Central memory CD8-positive, alpha-beta T cell (primary cell): ENCODE measurements around the gene TPGS1.
"Not testable (repeated sequence)": the region's sequence is repeated elsewhere in the genome, so short reads cannot be mapped to it uniquely, and the experiment has no call there.

Experiments used
- ATAC-seq: fragments of 150-1000 bp; cut with Tn5 transposase; replicated peaks from 2 replicates; pipeline ENCODE4 v1.10.0; 2022; ENCODE audit warnings: mild to moderate bottlenecking, moderate FRiP score, moderate number of reproducible peaks; ENCODE audit not compliant: poor library complexity, severe bottlenecking; ENCODE audit errors: extremely low read depth
- DNase-seq, 2 donors: peaks; one replicate each; pipeline ENCODE4 v3.0.0; 2021; ENCODE audit warnings: low spot score in 2 of 2
- H3K27ac Mint-ChIP-seq: one replicate; pipeline ENCODE4 v1.8.0; 2022; ENCODE audit warnings: low read depth, mild to moderate bottlenecking, moderate library complexity, mixed read lengths
- H3K27me3 Mint-ChIP-seq: one replicate; pipeline ENCODE4 v1.8.0; 2022; ENCODE audit warnings: mixed read lengths
- H3K36me3 Mint-ChIP-seq: one replicate; pipeline ENCODE4 v1.8.0; 2022; ENCODE audit warnings: mild to moderate bottlenecking, moderate library complexity, mixed read lengths; ENCODE audit not compliant: insufficient read depth
- H3K4me1 Mint-ChIP-seq: one replicate; pipeline ENCODE4 v1.8.0; 2022; ENCODE audit warnings: mixed read lengths
- H3K4me3 Mint-ChIP-seq: one replicate; pipeline ENCODE4 v1.8.0; 2022; ENCODE audit warnings: mild to moderate bottlenecking, moderate library complexity, mixed read lengths
- H3K9me3 Mint-ChIP-seq: one replicate; pipeline ENCODE4 v1.8.0; 2022; ENCODE audit warnings: mixed read lengths

Gene TPGS1

DNA sequence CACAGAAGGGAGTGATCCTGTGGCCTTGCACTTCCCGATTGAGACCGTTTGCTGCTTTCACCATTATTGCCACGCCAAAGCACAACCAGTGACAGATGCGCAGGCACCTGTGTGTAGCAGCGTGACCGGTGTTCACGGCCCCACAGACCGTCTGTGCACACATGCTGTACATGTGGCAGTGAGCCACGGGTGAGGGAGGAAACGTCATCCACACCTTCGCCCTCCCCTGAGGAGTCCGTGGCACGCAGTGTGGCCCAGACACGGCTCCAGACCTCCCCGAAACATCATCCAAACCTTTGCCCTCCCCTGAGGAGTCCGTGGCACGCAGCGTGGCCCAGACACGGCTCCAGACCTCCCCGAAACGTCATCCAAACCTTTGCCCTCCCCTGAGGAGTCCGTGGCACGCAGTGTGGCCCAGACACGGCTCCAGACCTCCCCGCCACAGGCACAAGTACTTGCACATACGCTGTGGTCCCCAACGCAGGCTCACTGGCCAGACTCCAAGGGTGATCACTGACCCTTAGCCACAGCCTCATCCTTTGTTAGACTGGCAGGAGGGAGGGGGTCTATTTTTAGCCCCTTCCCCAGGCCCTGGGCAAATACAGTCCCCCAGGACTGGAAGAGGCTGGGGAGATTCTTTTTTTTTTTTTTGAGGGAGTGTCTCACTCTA lies 38.6 kb upstream of the TPGS1 start:
- Mint-ChIP-seq H3K27me3 (no peaks in the 10 kb centered on the region), H3K9me3 (no peaks in the 10 kb centered on the region), H3K27ac (no peak overlapping the region), H3K4me3 (no peak overlapping the region), H3K36me3 (peaks cover 3% of the 10 kb centered on the region), H3K4me1 (no peaks in the 10 kb centered on the region)
- no peak for DNase-seq
- no peak for ATAC-seq

DNA sequence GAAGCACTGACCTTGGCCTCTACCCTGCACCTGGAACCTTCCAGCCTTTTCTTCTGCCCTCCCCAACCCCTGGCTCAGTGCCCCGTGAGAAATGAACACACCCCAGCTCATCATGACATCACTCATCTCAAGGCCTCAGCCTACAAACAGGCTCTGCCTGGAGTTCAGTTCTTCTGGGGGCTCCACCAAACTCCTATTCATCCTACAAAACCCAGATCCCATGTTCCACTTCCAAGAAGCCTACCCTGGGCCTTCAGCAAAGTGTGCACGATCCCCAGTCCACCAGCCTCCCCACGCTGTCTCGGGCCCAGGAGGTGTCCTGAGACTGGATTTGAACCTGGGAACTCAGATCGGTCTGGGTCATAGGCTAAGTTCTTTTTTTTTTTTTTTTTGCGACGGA lies 37.5 kb upstream of the TPGS1 start:
- Mint-ChIP-seq H3K27ac (no peak overlapping the region), H3K4me3 (no peak overlapping the region), H3K36me3 (peaks cover 3% of the 10 kb centered on the region), H3K27me3 (no peaks in the 10 kb centered on the region), H3K9me3 (no peaks in the 10 kb centered on the region), H3K4me1 (no peaks in the 10 kb centered on the region)
- DNase-seq (no peak), ATAC-seq (no peak)

DNA sequence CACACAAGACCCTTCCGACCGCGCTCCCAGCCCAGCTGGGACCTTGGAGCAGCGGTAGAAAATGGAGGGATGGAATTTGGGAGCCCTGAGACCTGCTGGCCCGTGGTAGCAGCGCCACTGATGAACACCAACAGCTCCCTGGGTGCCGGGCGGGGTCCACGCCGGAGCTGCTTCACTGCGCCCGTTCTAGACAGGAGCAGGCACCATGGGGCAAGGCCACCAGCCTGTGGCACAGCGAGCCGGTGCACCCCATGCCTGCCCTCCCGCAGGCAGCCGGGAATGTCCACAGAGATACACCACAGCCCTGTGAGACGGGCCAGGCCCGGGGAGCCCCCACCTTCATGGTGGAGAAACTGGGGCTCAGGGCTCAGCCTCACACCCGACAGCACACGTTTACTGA lies 36.6 kb upstream of the TPGS1 start:
- Mint-ChIP-seq H3K9me3 (no peaks in the 10 kb centered on the region), H3K4me1 (no peaks in the 10 kb centered on the region), H3K27ac (no peak overlapping the region), H3K4me3 (no peak overlapping the region), H3K36me3 (peaks cover 3% of the 10 kb centered on the region), H3K27me3 (no peaks in the 10 kb centered on the region)
- DNase-seq, result no peak
- ATAC-seq, result no peak

DNA sequence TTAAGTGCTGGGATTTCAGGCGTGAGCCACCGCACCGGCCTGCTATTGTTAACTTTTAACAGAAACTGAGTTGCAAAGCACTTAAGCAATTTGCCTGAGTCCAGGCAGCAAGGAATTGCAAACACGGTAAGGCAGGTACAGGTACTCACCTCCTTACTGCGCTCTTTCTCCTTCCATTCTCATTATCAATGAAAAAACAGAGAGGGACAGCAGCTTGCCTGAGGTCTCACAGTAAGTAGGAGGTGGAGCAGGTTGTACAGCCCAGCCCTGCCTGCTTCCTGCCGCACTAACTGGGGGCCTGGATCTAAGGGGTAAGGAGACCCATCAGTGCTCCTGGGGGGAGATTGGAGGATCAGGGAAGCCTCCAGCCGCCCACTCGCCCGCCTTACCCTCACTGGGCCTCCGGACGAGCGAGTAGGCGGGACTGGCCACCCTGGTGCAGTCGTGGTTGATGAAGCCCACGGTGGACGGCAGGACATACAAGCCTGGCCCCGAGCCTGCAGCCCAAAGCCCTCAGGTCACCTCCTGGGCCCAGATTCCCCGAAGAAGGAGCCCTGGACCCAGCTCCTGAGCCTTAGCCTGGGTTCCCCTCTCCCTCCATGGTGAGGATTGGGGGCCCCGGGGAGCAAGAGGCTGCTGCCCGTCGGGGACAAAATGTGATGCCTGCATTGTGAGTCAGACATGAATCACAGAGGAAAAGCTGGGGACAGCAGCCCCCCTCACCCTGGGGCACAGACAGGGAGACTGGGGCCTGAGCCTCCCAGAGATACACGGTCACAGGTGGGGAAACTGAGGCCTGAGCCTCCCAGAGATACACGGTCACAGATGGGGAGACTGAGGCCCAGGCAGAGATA lies 35.1 kb upstream of the TPGS1 start:
- Mint-ChIP-seq H3K9me3 (no peaks in the 10 kb centered on the region), H3K4me1 (no peaks in the 10 kb centered on the region), H3K27me3 (no peaks in the 10 kb centered on the region), H3K27ac (no peak overlapping the region), H3K36me3 (peaks cover 1% of the 10 kb centered on the region), H3K4me3 (no peak overlapping the region)
- ATAC-seq, result no peak
- no peak for DNase-seq

DNA sequence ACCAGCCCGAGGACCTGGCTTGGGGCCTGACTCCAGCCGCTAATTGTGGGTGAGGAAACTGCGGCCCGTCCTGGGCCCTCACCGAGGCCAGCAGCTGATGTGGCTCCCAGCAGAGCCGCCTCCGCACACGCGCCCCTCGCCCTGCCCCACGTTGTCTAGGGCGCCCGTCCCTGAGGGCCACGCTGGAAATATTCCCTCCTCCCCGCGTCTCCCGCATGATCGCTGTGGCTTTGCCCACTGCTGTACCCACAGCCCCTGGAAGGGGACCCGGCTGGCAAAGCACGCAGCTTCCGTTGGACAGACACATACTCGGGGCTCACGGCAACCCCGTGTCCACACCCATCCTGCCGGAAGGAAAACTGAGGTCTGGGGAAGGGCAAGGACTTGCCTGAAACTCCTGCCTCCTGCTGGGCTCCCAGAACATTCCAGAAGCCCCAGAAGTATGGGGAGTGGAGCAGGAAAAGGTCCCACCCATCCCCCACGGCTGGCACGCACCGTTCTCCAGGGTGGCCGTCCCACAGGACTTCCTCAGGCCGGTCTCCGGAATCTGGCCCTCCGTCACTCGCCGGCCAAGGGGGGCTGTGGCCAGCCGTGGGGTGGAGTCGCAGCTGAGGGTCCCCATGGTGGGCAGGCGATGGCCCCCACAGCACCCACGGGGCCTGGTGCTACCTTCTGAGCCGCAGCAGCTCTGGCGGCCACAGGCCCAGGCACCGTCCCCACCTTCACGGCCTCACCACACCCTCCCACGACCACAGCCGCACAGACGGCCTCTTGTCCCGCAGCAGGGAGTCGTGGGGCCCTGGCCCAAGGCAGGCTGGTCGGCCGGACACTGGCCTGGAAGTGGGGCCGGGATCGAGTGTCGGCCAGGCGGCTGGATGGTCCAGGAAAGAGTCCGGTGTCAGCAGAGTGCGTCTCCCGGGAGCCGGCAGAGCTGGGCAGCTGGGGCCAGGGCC lies 32.9 kb upstream of the TPGS1 start:
- H3K27me3 Mint-ChIP-seq, result no peaks in the 10 kb centered on the region
- no peak overlapping the region for H3K27ac Mint-ChIP-seq
- H3K9me3 Mint-ChIP-seq, result no peaks in the 10 kb centered on the region
- no peak for ATAC-seq
- H3K4me1 Mint-ChIP-seq, result no peaks in the 10 kb centered on the region
- no peak for DNase-seq
- peaks cover 1% of the 10 kb centered on the region for H3K36me3 Mint-ChIP-seq
- no peak overlapping the region for H3K4me3 Mint-ChIP-seq

DNA sequence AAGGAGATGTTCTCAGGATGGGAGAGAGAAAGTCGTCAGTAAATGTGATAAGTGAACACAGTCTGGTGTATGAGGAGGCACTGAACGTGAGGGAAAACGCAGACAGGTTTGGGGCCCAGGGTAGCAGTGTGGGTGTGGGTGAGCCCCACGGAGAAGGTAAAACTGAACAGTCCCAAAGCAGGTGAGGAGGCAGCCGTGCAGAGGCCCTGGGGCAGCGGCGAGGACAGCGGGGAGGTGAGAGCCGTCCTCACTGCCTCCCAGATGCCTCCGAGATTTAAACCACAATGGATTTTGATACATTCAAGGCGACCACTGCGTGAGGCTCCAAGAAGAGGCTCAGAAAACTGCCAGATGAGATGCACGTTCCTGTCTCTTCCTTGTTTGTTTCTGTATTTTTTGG lies 31.9 kb upstream of the TPGS1 start:
- H3K27ac Mint-ChIP-seq, result no peak overlapping the region
- peaks cover 5% of the 10 kb centered on the region for H3K9me3 Mint-ChIP-seq
- no peaks in the 10 kb centered on the region for H3K27me3 Mint-ChIP-seq
- ATAC-seq (no peak), DNase-seq (no peak)
- H3K4me1 Mint-ChIP-seq, result peaks cover 8% of the 10 kb centered on the region
- peaks cover 7% of the 10 kb centered on the region for H3K36me3 Mint-ChIP-seq
- no peak overlapping the region for H3K4me3 Mint-ChIP-seq

DNA sequence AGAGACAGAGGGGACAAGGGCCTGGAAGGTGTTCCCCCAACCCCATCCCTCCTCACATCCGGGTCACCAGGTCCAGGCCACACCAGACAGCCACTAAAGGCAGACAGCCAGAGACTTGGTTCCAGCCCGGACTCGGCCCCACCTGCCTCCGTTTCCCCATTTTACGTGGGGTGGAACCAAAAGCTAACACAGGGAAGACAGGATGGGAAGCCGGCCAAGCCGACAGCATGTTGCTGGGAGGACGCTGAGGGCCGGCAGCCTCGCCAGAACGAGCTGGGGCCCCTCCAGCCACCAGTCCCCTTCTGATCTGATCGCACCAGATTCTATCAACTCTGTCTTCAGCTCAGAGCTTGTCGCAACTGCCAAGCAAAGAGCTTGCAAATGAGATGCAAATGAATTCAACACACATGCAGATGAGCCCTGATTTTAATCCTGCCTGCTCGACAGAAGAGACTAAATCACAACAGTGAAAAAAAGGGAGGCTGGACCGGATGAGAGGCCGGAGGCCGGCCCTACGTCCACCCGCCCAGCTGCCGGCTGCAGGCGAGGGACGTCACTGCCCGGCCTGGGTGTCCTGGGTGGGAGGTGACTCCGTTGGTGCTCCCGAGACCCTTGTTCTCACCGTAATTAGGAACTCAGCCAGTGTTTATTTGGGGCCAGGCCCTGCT lies 28.9 kb upstream of the TPGS1 start:
- Mint-ChIP-seq H3K9me3 (peaks cover 16% of the 10 kb centered on the region), H3K36me3 (peaks cover 25% of the 10 kb centered on the region), H3K27me3 (no peaks in the 10 kb centered on the region), H3K27ac (peak overlapping the region; percentile 71), H3K4me3 (no peak overlapping the region), H3K4me1 (peaks cover 14% of the 10 kb centered on the region)
- ATAC-seq (no peak), DNase-seq (no peak)

DNA sequence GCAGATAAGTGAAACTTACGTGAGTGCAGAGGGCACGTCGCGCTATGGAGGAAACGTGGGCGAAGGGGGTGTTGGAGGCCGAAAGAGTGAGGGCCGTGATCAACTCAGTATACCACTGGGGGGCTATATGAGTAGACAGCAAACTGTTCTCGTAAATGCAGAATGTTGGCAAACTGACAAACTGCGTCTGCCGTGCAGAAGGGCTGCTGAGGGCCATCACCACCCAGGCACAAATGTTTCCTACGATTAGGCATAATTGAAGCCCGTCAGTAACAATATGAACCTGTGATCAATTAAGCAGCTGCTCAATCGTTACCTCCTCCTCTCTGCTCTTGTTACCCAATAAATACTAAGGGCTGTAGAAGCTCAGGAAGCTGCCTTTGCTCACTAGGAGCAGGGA lies 28.3 kb upstream of the TPGS1 start:
- peak overlapping the region; percentile 71 for H3K27ac Mint-ChIP-seq
- peaks cover 25% of the 10 kb centered on the region for H3K36me3 Mint-ChIP-seq
- no peak overlapping the region for H3K4me3 Mint-ChIP-seq

DNA sequence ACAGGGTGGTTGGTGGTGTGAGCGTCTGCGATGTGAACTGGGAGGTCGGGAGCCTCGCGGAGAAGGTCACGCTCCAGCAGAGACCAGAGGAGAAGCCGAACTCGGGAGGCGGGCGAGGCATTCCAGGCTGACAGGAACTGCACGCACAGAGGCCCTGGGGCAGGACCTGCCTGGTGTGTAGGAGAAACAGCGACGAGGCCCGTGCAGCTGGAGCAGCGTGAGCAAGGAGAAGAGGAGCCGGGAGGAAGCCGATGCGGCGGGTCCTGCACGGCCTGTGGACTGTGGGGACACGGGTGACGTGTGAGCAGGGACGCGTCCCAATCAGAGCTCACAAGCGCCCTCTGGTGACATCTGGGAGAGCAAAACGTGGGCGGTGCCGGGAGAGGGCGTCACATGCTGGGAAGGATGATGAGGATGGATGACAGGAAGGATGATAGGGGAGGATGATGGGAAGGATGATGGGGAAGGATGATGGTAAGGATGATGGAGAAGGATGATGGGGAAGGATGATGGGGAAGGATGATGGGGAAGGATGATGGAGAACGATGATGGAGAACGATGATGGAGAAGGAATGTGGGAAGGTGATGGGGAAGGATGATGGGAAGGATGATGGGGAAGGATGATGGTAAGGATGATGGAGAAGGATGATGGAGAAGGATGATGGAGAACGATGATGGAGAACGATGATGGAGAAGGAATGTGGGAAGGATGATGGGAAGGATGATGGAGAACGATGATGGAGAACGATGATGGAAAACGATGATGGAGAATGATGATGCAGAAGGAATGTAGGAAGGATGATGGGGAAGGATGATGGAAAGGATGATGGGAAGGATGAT lies 27.1 kb upstream of the TPGS1 start:
- DNase-seq (peak in 1 of 2 donors; percentile 27), ATAC-seq (no peak)
- H3K27ac Mint-ChIP-seq, result peak overlapping the region; percentile 97
- H3K4me1 Mint-ChIP-seq, result peaks cover 14% of the 10 kb centered on the region
- peaks cover 25% of the 10 kb centered on the region for H3K36me3 Mint-ChIP-seq
- H3K27me3 Mint-ChIP-seq, result no peaks in the 10 kb centered on the region
- H3K9me3 Mint-ChIP-seq, result peaks cover 16% of the 10 kb centered on the region
- peak overlapping the region; percentile 51 for H3K4me3 Mint-ChIP-seq

More for the DNA sequence above, 28.3 kb upstream of the TPGS1 start:
- DNase-seq, result no peak
- Mint-ChIP-seq H3K4me1 (peaks cover 14% of the 10 kb centered on the region), H3K9me3 (peaks cover 16% of the 10 kb centered on the region), H3K27me3 (no peaks in the 10 kb centered on the region)
- ATAC-seq, result no peak

DNA sequence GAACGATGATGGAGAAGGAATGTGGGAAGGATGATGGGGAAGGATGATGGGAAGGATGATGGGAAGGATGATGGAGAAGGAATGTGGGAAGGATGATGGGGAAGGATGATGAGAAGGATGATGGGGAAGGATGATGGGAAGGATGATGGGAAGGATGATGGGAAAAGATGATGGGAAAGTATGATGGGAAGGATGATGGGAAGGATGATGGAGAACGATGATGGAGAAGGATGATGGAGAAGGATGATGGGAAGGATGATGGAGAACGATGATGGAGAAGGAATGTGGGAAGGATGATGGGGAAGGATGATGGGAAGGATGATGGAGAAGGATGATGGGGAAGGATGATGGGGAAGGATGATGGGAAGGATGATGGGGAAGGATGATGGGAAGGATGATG lies 26.2 kb upstream of the TPGS1 start:
- peaks cover 25% of the 10 kb centered on the region for H3K36me3 Mint-ChIP-seq
- ATAC-seq, H3K27me3 Mint-ChIP-seq, DNase-seq: not testable (repeated sequence)
- peaks cover 14% of the 10 kb centered on the region for H3K4me1 Mint-ChIP-seq
- peak overlapping the region; percentile 51 for H3K4me3 Mint-ChIP-seq
- peak overlapping the region; percentile 97 for H3K27ac Mint-ChIP-seq
- peaks cover 16% of the 10 kb centered on the region for H3K9me3 Mint-ChIP-seq

DNA sequence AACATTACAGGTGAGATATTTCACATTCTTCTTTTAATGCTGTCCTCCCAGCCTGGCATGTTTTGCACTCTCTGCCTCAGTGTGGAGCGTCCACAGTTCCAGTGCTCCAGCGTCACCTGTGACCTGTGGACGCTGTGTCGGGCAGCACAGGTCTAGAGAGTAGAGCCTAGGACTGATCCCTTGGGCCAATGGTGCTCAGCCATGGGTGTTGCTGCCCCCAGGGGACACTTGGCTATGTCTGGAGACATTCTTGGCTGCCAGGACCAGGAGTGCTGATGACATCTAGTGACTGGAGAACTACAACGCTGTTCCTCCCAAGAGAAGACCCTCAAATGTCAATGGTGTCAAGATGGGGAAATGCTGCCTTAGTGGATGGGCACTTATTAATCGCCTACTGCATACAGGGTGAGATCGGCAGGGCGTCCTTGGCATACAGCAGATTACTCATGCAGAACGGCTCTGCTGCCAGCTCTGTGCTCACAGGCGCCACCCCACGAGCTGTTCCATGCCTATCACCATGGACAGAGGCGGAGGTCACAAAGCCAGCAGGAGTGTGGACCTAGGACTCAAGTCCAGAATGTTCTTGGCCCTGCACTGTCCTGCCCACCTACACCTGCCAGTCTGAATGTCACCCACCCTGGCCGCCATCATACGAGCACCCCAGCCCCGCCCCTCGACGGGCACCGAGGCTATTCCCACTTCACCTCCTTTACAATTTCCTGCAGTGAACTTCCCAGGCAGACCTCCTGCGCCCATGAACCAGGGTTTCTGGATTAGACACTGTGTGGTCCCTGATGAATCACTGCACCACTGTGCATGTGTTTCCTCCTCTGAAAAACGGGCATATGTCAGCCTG lies 24.9 kb upstream of the TPGS1 start:
- peaks cover 14% of the 10 kb centered on the region for H3K4me1 Mint-ChIP-seq
- no peak overlapping the region for H3K27ac Mint-ChIP-seq
- ATAC-seq (no peak), DNase-seq (no peak)
- no peak overlapping the region for H3K4me3 Mint-ChIP-seq
- peaks cover 9% of the 10 kb centered on the region for H3K27me3 Mint-ChIP-seq
- peaks cover 25% of the 10 kb centered on the region for H3K36me3 Mint-ChIP-seq
- H3K9me3 Mint-ChIP-seq, result peaks cover 16% of the 10 kb centered on the region
